ENCODE measurements around the gene USP21.

The USP21 gene

GRCh38 chr1:161196521-161197451, 37.5 kb downstream of the USP21 start:
- no peak for DNase-seq

GRCh38 chr1:161197560-161198193, 38.4 kb downstream of the USP21 start:
- DNase-seq, result no peak

- no peak for DNase-seq
Observed at GRCh38 chr1:161198194-161198896, 39.0 kb downstream of the USP21 start.

- DNase-seq, result no peak
Observed at GRCh38 chr1:161198897-161199431, 39.7 kb downstream of the USP21 start, which contains the start of gene ADAMTS4. Gene ADAMTS4, minus strand, starts transcription at chr1:161199054. Its CDS starts 427 bp downstream, at chr1:161198627.

- no peak for DNase-seq
Observed at GRCh38 chr1:161199506-161200139, 40.3 kb downstream of the USP21 start.

GRCh38 chr1:161200421-161200991, 41.2 kb downstream of the USP21 start:
- no peak for DNase-seq

GRCh38 chr1:161200992-161201835, 41.9 kb downstream of the USP21 start:
- no peak for DNase-seq

- peak; percentile 97 for DNase-seq
Observed at GRCh38 chr1:161201836-161202712, 42.8 kb downstream of the USP21 start, which contains the start of gene NDUFS2. Gene NDUFS2, plus strand, starts transcription at chr1:161202367. Its CDS starts 19 bp downstream, at chr1:161202386.

GRCh38 chr1:161206411-161207140, 47.3 kb downstream of the USP21 start:
- DNase-seq, result no peak

GRCh38 chr1:161207173-161207572, 47.9 kb downstream of the USP21 start:
- DNase-seq, result no peak

GRCh38 chr1:161209790-161210409, 50.6 kb downstream of the USP21 start:
- DNase-seq, result peak; percentile 76

- no peak for DNase-seq
Observed at GRCh38 chr1:161214369-161214768, 55.1 kb downstream of the USP21 start.

- DNase-seq, result no peak
Observed at GRCh38 chr1:161215076-161215475, 55.8 kb downstream of the USP21 start, which contains the start of gene FCER1G. Gene FCER1G, plus strand, starts transcription at chr1:161215295. Its CDS starts 27 bp downstream, at chr1:161215322.

Measured in stimulated activated CD4-positive, alpha-beta T cell treated with anti-CD3 and anti-CD28 coated beads, Interleukin-1b, Interleukin-23, amount 100 ng/mL, for 48 hours (primary cell).